Kidney epithelial cell (primary cell): Measurements from ENCODE around the gene GM2A. TPM values are rescaled to one million over a fixed set of nuclear protein-coding genes. Genes with fewer than 3 reads are reported as not detected.
"Not testable (repeated sequence)": the region's sequence is repeated elsewhere in the genome, so short reads cannot be mapped to it uniquely, and the experiment has no call there.

Experiments used
- DNase-seq: peaks from one replicate; pipeline ENCODE4 v3.0.0-alpha.2; 2010; ENCODE audit warnings: low read depth
- H3K27me3 ChIP-seq: 2 replicates; pipeline ENCODE4 v1.6.0; 2011; ENCODE audit warnings: low read length; ENCODE audit not compliant: control insufficient read depth, insufficient read depth
- H3K36me3 ChIP-seq: 2 replicates; pipeline ENCODE4 v1.5.1; 2011; ENCODE audit warnings: low read length; ENCODE audit not compliant: control insufficient read depth, insufficient read depth
- H3K4me3 ChIP-seq: 2 replicates; pipeline ENCODE4 v1.5.1; 2011; ENCODE audit warnings: low read depth, mild to moderate bottlenecking, control low read depth, low read length
- total RNA-seq: library from RNA; depleted of rRNA; stranded (reverse); fragments of >200 nt; gene quantifications from 2 replicates; pipeline ENCODE4 v1.2.3, GENCODE V29; 2015
- TF ChIP-seq, protein P1 (sequence below): IDR thresholded peaks from 2 replicates; pipeline ENCODE4 v1.5.1; 2011; ENCODE audit warnings: mild to moderate bottlenecking, moderate library complexity, low read length, control low read depth, inconsistent platforms; ENCODE audit not compliant: insufficient read depth, poor library complexity, severe bottlenecking

Gene GM2A
- total RNA-seq, 1 donor from 2014 or later, result 19.0 TPM

DNA sequence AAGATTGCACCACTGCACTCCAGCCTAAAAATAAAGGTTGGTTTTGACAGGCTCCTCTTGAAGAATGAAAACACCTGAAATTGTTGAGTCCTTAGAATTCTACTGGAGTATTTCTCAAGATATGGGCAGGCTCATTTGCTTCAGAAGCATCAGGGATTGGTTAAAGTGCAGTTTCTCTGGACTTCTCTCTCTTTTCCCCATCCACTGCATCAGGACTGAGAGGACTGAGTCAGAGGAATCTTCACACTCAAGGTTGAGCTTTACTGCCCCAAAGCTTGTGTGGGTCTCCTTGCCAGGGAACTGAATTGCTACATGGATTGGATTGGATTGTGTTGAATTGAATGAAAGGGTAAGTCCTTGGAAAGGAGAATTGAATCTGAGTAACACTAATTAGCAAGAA, 21.6 kb upstream of the GM2A start:
- no peaks in the 10 kb centered on the region for H3K36me3 ChIP-seq
- TF ChIP-seq, protein P1, sequence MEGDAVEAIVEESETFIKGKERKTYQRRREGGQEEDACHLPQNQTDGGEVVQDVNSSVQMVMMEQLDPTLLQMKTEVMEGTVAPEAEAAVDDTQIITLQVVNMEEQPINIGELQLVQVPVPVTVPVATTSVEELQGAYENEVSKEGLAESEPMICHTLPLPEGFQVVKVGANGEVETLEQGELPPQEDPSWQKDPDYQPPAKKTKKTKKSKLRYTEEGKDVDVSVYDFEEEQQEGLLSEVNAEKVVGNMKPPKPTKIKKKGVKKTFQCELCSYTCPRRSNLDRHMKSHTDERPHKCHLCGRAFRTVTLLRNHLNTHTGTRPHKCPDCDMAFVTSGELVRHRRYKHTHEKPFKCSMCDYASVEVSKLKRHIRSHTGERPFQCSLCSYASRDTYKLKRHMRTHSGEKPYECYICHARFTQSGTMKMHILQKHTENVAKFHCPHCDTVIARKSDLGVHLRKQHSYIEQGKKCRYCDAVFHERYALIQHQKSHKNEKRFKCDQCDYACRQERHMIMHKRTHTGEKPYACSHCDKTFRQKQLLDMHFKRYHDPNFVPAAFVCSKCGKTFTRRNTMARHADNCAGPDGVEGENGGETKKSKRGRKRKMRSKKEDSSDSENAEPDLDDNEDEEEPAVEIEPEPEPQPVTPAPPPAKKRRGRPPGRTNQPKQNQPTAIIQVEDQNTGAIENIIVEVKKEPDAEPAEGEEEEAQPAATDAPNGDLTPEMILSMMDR, result no peak

DNA sequence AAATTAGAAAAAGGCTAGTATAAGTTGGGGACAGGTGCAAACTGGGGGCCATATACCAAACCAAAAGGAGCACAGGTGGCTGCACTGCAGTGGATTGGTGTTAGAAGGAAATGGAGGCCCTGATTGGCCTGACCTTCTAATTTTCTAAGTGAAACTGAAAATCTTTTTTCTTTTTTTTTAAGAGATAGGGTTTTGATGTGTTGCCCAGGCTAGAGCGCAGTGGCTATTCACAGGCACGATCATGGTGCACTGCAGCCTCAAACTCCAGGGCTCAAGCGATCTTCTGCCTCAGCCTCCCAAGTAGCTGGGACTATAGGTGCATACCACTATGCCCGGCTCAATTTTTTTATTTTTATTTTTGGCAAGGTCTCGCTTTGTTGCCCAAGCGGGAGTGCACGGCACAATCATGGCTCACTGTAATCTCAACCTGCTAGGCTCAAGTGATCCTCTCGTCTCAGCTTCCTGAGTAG, 19.3 kb upstream of the GM2A start:
- DNase-seq, result no peak
- Histone ChIP-seq H3K4me3 (no peak overlapping the region), H3K36me3 (no peaks in the 10 kb centered on the region), H3K27me3 (peaks cover 8% of the 10 kb centered on the region)
- TF ChIP-seq, protein P1, result no peak

More for the DNA sequence above, 21.6 kb upstream of the GM2A start:
- Histone ChIP-seq H3K27me3 (peaks cover 2% of the 10 kb centered on the region), H3K4me3 (no peak overlapping the region)
- no peak for DNase-seq

DNA sequence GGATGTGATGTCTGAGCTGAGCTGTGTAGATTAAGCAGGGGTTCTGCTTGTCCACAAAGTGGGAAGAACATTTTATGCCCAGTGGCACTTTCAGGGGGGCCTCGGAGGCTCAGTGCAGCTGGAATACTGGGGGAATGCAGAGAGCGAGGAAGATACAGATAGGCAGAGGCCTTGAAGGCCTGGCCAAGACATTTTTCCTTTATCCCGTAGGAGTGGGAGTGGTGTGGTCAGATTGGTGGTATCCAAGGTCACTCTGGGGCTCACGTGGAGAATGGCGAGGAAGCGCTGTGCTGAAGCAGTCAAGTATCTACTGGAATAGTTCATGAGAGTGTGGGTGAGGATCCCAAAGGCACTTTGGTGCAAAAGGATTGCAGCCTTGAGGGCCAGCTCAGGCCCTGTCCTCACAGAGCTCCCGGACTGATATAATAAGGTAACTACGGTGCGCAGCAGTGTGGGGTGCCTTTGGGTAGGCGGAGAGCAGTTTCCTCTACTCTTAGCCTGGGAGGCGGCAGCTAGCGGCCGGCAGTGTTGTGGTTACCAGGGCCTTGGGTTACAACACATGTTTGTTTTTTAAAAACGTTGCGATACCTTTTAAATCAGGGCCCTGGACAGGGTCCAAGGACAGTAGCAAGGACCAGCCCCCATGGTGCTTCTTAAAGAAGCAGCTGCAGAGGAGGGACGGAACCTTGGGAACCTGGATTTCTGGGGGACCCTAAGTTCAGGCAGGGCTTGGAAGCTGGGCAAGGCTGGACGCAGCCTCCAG, 18.3 kb upstream of the GM2A start:
- Histone ChIP-seq H3K36me3 (no peaks in the 10 kb centered on the region), H3K27me3 (peaks cover 9% of the 10 kb centered on the region), H3K4me3 (no peak overlapping the region)
- TF ChIP-seq, protein P1, result no peak
- DNase-seq, result no peak

DNA sequence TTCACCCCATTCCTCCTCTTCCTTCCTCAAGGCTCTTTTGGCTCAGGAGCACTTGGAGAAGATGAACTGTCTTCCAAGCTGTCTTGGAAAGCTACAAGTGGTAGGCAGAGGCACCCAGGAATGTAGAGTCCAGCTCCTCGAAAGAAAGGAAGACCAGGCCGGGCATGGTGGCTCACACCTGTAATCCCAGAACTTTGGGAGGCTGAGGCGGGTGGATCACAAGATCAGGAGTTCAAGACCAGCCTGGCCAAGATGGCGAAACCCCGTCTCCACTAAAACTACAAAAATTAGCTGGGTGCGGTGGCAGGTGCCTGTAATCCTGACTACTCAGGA, 17.8 kb upstream of the GM2A start:
- not testable (repeated sequence) for H3K27me3 ChIP-seq, DNase-seq, H3K36me3 ChIP-seq, H3K4me3 ChIP-seq

DNA sequence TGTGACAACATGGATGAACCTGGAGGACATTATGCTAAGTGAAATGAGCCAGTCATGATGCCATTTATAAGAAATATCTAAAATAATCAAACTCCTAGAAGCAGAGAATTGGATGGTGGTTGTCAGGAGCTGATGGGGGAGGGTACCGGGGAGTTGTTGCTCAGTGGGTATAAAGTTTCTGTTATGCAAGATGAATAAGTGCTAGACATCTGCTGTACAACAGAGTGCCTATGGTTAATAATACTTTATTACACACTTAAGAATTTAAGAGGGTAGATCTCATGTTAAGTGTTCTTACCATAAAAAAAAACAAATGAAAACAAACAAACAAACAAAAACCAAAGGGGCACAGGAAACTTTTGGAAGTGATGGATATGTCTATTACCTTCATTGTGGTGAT, 16.1 kb upstream of the GM2A start:
- Histone ChIP-seq H3K4me3 (no peak overlapping the region), H3K36me3 (no peaks in the 10 kb centered on the region), H3K27me3 (peaks cover 9% of the 10 kb centered on the region)
- TF ChIP-seq, protein P1, result no peak
- DNase-seq, result no peak

DNA sequence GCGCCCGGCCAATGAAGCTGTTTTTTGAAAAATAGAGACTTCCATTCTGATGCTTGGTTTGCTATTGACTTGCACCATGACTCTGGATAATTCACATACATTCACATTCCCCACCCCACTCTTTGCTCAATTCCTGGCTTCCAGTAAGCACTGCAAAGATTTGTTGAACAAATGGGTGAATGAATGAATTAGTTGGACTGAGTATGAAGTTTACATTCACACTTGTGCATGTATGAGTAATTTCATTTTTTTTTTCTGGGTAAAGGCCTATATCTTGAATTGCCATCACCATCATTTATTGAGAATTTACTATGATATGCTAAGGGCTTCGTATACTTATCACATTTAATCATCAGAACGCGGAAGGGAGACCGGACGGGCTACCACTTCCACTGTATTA, 15.3 kb upstream of the GM2A start:
- TF ChIP-seq, protein P1, result no peak
- DNase-seq, result no peak
- no peaks in the 10 kb centered on the region for H3K36me3 ChIP-seq
- H3K4me3 ChIP-seq, result no peak overlapping the region
- H3K27me3 ChIP-seq, result peaks cover 9% of the 10 kb centered on the region
